HEK293 (cell line): ENCODE measurements around the gene NIPBL.
A peak's percentile ranks its signal among the peaks of the same experiment; 100 is the strongest.

Experiments
- CTCF ChIA-PET: fragments of 350-600 bp; formaldehyde crosslinking; extraction: SDS; loops from one replicate; lab custom pipeline; 2021; ENCODE audit warnings: antibody characterized with exemption; lab: Yijun Ruan, JAX
- POLR2A ChIA-PET: fragments of 300-600 bp; formaldehyde crosslinking; extraction: SDS; loops from one replicate; lab custom pipeline; 2020; ENCODE audit warnings: antibody characterized with exemption, inconsistent platforms; lab: Yijun Ruan, JAX
- H3K27ac ChIP-seq: fragments of 200-500 bp; sonication (Bioruptor generic); 2 replicates; pipeline ENCODE4 v1.5.1; 2014; ENCODE audit warnings: low read depth, low read length, control low read depth, inconsistent platforms; ENCODE audit errors: extremely low read depth
- H3K36me3 ChIP-seq, 2 experiments: fragments of 200-500 bp in 1 of 2; sonication (Bioruptor generic) in 1 of 2; 1 replicate in 1 of 2; 2 replicates in 1 of 2; pipeline ENCODE4 v1.5.1; 2014 to 2017; ENCODE audit warnings: inconsistent platforms in 2 of 2, low read length in 2 of 2; ENCODE audit not compliant: control insufficient read depth in 2 of 2, insufficient read depth in 1 of 2
- H3K4me1 ChIP-seq: fragments of 200-500 bp; sonication (Bioruptor generic); 2 replicates; pipeline ENCODE4 v1.5.1; 2014; ENCODE audit warnings: mild to moderate bottlenecking, low read length, inconsistent platforms; ENCODE audit not compliant: control insufficient read depth, insufficient read depth
- H3K4me3 ChIP-seq: 2 replicates; pipeline ENCODE4 v1.5.1; 2011; ENCODE audit warnings: low read depth, mild to moderate bottlenecking, control low read depth, low read length, moderate library complexity
- H3K9me3 ChIP-seq: fragments of 200-500 bp; sonication (Bioruptor generic); 2 replicates; pipeline ENCODE4 v1.5.1; 2014; ENCODE audit warnings: low read depth, low read length, inconsistent platforms; ENCODE audit not compliant: control insufficient read depth, insufficient read depth
- BCL11A ChIP-seq: fragments of 450-650 bp; formaldehyde crosslinking; IDR thresholded peaks from 2 replicates; pipeline ENCODE4 v1.5.1; 2016; ENCODE audit warnings: low read depth, missing biosample characterization, missing genetic modification characterization
- EGR2 ChIP-seq: fragments of 450-650 bp; formaldehyde crosslinking; IDR thresholded peaks from 2 replicates; pipeline ENCODE4 v1.5.1; 2016; ENCODE audit warnings: low read depth, missing biosample characterization, missing genetic modification characterization
- IKZF3 ChIP-seq: fragments of 450-650 bp; IDR thresholded peaks from 2 replicates; pipeline ENCODE4 v1.5.0; 2018; ENCODE audit warnings: missing biosample characterization, mild to moderate bottlenecking, missing genetic modification characterization, moderate library complexity
- SALL2 ChIP-seq: fragments of 450-650 bp; formaldehyde crosslinking; IDR thresholded peaks from 2 replicates; pipeline ENCODE4 v1.5.0; 2017; ENCODE audit warnings: missing biosample characterization, mild to moderate bottlenecking, missing genetic modification characterization, borderline replicate concordance
- ZBTB48 ChIP-seq: fragments of 450-650 bp; formaldehyde crosslinking; IDR thresholded peaks from 2 replicates; pipeline ENCODE4 v1.5.1; 2016; ENCODE audit warnings: missing biosample characterization, missing genetic modification characterization
- ZNF10 ChIP-seq: fragments of 450-650 bp; formaldehyde crosslinking; IDR thresholded peaks from 2 replicates; pipeline ENCODE4 v1.5.1; 2017; ENCODE audit warnings: missing biosample characterization, missing genetic modification characterization
- ZNF121 ChIP-seq: fragments of 450-650 bp; formaldehyde crosslinking; IDR thresholded peaks from 2 replicates; pipeline ENCODE4 v1.5.1; 2016; ENCODE audit warnings: missing biosample characterization, missing genetic modification characterization
- ZNF23 ChIP-seq: fragments of 450-650 bp; formaldehyde crosslinking; IDR thresholded peaks from 2 replicates; pipeline ENCODE4 v1.5.1; 2016; ENCODE audit warnings: missing biosample characterization, missing genetic modification characterization, borderline replicate concordance
- ZNF239 ChIP-seq: fragments of 450-650 bp; formaldehyde crosslinking; IDR thresholded peaks from 2 replicates; pipeline ENCODE4 v1.5.1; 2016; ENCODE audit warnings: missing biosample characterization, missing genetic modification characterization
- ZNF37A ChIP-seq: fragments of 450-650 bp; IDR thresholded peaks from 2 replicates; pipeline ENCODE4 v1.5.1; 2018; ENCODE audit warnings: missing biosample characterization, missing genetic modification characterization
- ZNF404 ChIP-seq: fragments of 450-650 bp; formaldehyde crosslinking; IDR thresholded peaks from 2 replicates; pipeline ENCODE4 v1.5.1; 2017; ENCODE audit warnings: missing biosample characterization, missing genetic modification characterization
- ZNF629 ChIP-seq: fragments of 450-650 bp; formaldehyde crosslinking; IDR thresholded peaks from 2 replicates; pipeline ENCODE4 v1.5.1; 2017; ENCODE audit warnings: missing biosample characterization, missing genetic modification characterization
- ZNF660 ChIP-seq: fragments of 450-650 bp; IDR thresholded peaks from 2 replicates; pipeline ENCODE4 v1.5.1; 2018; ENCODE audit warnings: missing biosample characterization, mild to moderate bottlenecking, missing genetic modification characterization
- ZSCAN16 ChIP-seq: fragments of 450-650 bp; formaldehyde crosslinking; IDR thresholded peaks from 2 replicates; pipeline ENCODE4 v1.5.1; 2016; ENCODE audit warnings: missing biosample characterization, missing genetic modification characterization
- TF ChIP-seq, protein P1 (sequence below): fragments of 450-650 bp; formaldehyde crosslinking; conservative IDR thresholded peaks from 2 replicates; pipeline ENCODE4 v1.5.1; 2016; ENCODE audit warnings: low read depth, missing biosample characterization, missing genetic modification characterization
- TF ChIP-seq, protein P2 (sequence below): fragments of 450-650 bp; formaldehyde crosslinking; IDR thresholded peaks from 2 replicates; pipeline ENCODE4 v1.5.1; 2016; ENCODE audit warnings: missing biosample characterization, missing genetic modification characterization
- TF ChIP-seq, protein P3 (sequence below): fragments of 450-650 bp; formaldehyde crosslinking; IDR thresholded peaks from 2 replicates; pipeline ENCODE4 v1.5.1; 2017; ENCODE audit warnings: missing biosample characterization, missing genetic modification characterization
- TF ChIP-seq, protein P4 (sequence below): fragments of 450-650 bp; formaldehyde crosslinking; IDR thresholded peaks from 2 replicates; pipeline ENCODE4 v1.5.1; 2016; ENCODE audit warnings: missing biosample characterization, missing genetic modification characterization
- TF ChIP-seq, protein P5 (sequence below): fragments of 450-650 bp; formaldehyde crosslinking; IDR thresholded peaks from 2 replicates; pipeline ENCODE4 v1.5.1; 2017; ENCODE audit warnings: missing biosample characterization, missing genetic modification characterization

The NIPBL gene, protein sequence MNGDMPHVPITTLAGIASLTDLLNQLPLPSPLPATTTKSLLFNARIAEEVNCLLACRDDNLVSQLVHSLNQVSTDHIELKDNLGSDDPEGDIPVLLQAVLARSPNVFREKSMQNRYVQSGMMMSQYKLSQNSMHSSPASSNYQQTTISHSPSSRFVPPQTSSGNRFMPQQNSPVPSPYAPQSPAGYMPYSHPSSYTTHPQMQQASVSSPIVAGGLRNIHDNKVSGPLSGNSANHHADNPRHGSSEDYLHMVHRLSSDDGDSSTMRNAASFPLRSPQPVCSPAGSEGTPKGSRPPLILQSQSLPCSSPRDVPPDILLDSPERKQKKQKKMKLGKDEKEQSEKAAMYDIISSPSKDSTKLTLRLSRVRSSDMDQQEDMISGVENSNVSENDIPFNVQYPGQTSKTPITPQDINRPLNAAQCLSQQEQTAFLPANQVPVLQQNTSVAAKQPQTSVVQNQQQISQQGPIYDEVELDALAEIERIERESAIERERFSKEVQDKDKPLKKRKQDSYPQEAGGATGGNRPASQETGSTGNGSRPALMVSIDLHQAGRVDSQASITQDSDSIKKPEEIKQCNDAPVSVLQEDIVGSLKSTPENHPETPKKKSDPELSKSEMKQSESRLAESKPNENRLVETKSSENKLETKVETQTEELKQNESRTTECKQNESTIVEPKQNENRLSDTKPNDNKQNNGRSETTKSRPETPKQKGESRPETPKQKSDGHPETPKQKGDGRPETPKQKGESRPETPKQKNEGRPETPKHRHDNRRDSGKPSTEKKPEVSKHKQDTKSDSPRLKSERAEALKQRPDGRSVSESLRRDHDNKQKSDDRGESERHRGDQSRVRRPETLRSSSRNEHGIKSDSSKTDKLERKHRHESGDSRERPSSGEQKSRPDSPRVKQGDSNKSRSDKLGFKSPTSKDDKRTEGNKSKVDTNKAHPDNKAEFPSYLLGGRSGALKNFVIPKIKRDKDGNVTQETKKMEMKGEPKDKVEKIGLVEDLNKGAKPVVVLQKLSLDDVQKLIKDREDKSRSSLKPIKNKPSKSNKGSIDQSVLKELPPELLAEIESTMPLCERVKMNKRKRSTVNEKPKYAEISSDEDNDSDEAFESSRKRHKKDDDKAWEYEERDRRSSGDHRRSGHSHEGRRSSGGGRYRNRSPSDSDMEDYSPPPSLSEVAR (N-terminal part only)

DNA sequence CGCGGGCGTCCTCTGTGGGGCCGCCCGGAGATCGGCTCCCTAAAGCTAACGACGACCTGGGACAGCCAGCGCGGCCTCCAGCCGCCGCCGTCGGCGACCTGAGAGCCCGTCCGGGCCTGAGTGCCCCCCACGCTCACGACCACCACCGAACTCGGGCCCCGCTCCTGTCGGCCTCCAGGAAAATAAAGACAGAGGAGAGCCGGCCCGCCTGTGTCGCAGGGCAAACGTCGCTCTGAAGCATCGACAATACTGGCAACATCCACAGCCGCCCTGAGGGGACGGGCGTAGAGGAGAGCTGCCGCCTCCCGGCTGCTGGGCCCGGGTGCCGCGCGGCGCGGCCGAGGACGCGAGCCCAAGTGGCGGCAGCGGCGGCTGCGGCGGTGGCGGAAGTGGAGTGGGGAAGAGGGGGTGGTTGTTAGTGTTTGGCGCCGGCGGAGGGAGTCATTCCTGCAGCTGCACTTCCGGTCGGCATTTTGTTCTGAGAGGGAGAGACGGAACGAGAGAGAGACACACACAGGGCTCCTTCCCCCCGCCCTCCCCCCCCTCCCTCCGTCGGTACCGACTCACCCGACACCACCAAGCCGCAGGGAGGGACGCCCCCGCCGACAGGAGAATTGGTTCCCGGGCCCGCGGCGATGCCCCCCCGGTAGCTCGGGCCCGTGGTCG is at the start of gene NIPBL:
TSS of gene NIPBL (plus strand) at position 471 of the 666 bp plus-strand sequence. CDS start 76,928 bp downstream, outside the sequence.
- Histone ChIP-seq H3K4me1 (peaks cover 18% of the 10 kb centered on the region), H3K27ac (peak within 1 kb of the TSS; percentile 99), H3K4me3 (peak within 1 kb of the TSS; percentile 95), H3K36me3 (peaks cover 4 to 5% of the 10 kb centered on the region in 2 experiments), H3K9me3 (no peaks in the 10 kb centered on the region)
- POLR2A ChIA-PET: interaction anchor here (0.7 to 4.7 kb wide), 9 partner anchors 10 to 494 kb away, joined by 3 to 22 read pairs (median 6); partner anchors contain the start of gene NUP155
- CTCF ChIA-PET: interaction anchor here (0.7 to 2.9 kb wide), 5 partner anchors 9 to 184 kb away, joined by 3 to 8 read pairs (median 4); no protein-coding TSS in a partner anchor
- TF ChIP-seq ZNF121 (tag by site-specific recombination): no peak
- TF ChIP-seq, protein P1, sequence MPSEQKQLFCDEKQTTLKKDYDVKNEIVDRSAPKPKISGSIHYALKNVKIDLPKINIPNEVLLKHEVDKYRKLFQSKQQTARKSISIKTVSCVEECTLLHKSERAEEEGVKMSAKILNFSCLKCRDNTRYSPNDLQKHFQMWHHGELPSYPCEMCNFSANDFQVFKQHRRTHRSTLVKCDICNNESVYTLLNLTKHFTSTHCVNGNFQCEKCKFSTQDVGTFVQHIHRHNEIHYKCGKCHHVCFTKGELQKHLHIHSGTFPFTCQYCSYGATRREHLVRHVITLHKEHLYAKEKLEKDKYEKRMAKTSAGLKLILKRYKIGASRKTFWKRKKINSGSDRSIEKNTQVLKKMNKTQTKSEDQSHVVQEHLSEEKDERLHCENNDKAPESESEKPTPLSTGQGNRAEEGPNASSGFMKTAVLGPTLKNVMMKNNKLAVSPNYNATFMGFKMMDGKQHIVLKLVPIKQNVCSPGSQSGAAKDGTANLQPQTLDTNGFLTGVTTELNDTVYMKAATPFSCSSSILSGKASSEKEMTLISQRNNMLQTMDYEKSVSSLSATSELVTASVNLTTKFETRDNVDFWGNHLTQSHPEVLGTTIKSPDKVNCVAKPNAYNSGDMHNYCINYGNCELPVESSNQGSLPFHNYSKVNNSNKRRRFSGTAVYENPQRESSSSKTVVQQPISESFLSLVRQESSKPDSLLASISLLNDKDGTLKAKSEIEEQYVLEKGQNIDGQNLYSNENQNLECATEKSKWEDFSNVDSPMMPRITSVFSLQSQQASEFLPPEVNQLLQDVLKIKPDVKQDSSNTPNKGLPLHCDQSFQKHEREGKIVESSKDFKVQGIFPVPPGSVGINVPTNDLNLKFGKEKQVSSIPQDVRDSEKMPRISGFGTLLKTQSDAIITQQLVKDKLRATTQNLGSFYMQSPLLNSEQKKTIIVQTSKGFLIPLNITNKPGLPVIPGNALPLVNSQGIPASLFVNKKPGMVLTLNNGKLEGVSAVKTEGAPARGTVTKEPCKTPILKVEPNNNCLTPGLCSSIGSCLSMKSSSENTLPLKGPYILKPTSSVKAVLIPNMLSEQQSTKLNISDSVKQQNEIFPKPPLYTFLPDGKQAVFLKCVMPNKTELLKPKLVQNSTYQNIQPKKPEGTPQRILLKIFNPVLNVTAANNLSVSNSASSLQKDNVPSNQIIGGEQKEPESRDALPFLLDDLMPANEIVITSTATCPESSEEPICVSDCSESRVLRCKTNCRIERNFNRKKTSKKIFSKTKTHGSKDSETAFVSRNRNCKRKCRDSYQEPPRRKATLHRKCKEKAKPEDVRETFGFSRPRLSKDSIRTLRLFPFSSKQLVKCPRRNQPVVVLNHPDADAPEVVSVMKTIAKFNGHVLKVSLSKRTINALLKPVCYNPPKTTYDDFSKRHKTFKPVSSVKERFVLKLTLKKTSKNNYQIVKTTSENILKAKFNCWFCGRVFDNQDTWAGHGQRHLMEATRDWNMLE: no peak
- TF ChIP-seq ZNF239 (tag by site-specific recombination): 0 out of 2 replicates have a peak, but pooled peaks have one; percentile 41
- peak; percentile 42; the same call in 1 of the 2 replicates for TF ChIP-seq IKZF3 (tag by site-specific recombination)
- no peak for TF ChIP-seq ZNF629
- TF ChIP-seq ZSCAN16 (tag by site-specific recombination): no peak
- TF ChIP-seq, protein P2, sequence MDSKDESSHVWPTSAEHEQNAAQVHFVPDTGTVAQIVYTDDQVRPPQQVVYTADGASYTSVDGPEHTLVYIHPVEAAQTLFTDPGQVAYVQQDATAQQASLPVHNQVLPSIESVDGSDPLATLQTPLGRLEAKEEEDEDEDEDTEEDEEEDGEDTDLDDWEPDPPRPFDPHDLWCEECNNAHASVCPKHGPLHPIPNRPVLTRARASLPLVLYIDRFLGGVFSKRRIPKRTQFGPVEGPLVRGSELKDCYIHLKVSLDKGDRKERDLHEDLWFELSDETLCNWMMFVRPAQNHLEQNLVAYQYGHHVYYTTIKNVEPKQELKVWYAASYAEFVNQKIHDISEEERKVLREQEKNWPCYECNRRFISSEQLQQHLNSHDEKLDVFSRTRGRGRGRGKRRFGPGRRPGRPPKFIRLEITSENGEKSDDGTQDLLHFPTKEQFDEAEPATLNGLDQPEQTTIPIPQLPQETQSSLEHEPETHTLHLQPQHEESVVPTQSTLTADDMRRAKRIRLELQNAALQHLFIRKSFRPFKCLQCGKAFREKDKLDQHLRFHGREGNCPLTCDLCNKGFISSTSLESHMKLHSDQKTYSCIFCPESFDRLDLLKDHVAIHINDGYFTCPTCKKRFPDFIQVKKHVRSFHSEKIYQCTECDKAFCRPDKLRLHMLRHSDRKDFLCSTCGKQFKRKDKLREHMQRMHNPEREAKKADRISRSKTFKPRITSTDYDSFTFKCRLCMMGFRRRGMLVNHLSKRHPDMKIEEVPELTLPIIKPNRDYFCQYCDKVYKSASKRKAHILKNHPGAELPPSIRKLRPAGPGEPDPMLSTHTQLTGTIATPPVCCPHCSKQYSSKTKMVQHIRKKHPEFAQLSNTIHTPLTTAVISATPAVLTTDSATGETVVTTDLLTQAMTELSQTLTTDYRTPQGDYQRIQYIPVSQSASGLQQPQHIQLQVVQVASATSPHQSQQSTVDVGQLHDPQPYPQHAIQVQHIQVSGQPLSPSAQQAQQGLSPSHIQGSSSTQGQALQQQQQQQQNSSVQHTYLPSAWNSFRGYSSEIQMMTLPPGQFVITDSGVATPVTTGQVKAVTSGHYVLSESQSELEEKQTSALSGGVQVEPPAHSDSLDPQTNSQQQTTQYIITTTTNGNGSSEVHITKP (tag by site-specific recombination): no peak
- TF ChIP-seq, protein P3, sequence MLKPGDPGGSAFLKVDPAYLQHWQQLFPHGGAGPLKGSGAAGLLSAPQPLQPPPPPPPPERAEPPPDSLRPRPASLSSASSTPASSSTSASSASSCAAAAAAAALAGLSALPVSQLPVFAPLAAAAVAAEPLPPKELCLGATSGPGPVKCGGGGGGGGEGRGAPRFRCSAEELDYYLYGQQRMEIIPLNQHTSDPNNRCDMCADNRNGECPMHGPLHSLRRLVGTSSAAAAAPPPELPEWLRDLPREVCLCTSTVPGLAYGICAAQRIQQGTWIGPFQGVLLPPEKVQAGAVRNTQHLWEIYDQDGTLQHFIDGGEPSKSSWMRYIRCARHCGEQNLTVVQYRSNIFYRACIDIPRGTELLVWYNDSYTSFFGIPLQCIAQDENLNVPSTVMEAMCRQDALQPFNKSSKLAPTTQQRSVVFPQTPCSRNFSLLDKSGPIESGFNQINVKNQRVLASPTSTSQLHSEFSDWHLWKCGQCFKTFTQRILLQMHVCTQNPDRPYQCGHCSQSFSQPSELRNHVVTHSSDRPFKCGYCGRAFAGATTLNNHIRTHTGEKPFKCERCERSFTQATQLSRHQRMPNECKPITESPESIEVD: peak; percentile 48
- no peak; the same call in 1 of the 2 replicates for TF ChIP-seq ZNF10 (tag by site-specific recombination)
- no peak; the same call in 1 of the 2 replicates for TF ChIP-seq ZBTB48 (tag by site-specific recombination)
- TF ChIP-seq ZNF37A: no peak
- TF ChIP-seq, protein P4, sequence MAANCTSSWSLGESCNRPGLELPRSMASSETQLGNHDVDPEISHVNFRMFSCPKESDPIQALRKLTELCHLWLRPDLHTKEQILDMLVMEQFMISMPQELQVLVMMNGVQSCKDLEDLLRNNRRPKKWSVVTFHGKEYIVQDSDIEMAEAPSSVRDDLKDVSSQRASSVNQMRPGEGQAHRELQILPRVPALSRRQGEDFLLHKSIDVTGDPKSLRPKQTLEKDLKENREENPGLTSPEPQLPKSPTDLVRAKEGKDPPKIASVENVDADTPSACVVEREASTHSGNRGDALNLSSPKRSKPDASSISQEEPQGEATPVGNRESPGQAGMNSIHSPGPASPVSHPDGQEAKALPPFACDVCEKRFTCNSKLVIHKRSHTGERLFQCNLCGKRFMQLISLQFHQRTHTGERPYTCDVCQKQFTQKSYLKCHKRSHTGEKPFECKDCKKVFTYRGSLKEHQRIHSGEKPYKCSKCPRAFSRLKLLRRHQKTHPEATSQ (tag by site-specific recombination): peak; percentile 79; the same call in 1 of the 2 replicates
- no peak for TF ChIP-seq ZNF404 (tag by site-specific recombination)
- no peak for TF ChIP-seq ZNF23 (tag by site-specific recombination)
- TF ChIP-seq, protein P5, sequence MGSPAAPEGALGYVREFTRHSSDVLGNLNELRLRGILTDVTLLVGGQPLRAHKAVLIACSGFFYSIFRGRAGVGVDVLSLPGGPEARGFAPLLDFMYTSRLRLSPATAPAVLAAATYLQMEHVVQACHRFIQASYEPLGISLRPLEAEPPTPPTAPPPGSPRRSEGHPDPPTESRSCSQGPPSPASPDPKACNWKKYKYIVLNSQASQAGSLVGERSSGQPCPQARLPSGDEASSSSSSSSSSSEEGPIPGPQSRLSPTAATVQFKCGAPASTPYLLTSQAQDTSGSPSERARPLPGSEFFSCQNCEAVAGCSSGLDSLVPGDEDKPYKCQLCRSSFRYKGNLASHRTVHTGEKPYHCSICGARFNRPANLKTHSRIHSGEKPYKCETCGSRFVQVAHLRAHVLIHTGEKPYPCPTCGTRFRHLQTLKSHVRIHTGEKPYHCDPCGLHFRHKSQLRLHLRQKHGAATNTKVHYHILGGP (tag by site-specific recombination): no peak
- TF ChIP-seq BCL11A: no peak
- TF ChIP-seq EGR2 (tag by site-specific recombination): no peak
- TF ChIP-seq ZNF660 (tag by site-specific recombination): peak; percentile 91
- TF ChIP-seq SALL2 (tag by site-specific recombination): no peak
